Epidermal melanocyte (primary cell): ENCODE data around the gene SYT14.
"Not testable (repeated sequence)": the region's sequence is repeated elsewhere in the genome, so short reads cannot be mapped to it uniquely, and the experiment has no call there.

ENCODE experiments used
- DNase-seq: peaks from one replicate; pipeline ENCODE4 v3.0.0; 2011; ENCODE audit warnings: low spot score; ENCODE audit not compliant: insufficient read length

SYT14 gene

DNA sequence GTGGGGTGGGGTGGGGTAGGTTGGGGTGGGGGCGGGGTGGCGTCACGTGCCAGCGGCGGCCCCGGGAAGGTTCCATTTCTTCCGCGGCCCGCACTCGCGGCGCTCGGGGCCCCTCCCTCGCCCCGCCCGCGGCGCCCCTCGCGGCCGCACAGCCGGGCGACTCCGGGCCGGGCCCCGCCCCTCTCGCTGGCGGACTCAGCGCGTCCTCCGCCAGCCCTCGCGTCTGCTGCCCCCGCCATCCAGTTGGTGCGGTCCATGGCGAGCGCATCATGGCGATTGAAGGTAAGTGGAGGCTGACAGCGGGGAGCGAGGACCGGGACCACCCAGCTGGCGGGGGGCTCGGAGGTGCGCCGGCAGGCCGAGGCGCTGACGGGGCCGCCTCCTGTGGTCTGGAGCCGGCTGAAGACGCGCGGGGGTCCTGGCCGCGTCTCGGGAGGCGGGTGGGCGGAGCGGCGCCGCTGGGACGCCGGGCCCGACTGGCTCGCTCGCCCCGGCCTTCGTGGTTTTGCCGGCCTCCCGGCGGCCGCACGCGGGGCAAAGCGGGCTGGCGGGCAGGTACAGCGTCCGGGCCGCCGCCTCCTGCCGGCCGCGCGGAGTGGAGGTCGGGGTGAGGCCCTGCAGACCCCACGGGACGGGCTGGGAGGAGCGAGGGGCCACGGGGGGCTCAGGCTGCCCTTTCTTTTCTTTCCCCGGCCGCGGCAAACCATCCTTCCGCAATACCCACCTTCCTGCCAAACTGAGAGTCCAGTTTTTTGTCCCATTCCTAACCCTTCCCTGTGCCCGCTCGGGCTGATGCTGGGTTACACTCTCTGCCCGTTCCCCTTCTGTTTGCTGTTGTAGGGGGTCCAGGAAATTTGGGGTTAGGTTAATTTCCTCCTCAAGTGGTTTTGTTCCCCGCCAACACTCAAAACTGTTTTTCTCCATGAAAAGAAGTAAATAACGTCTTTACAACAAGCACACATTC lies at the start of gene SYT14:
SYT14 (plus strand) TSS at position 222 of the 964 bp plus-strand sequence; CDS start at position 270, 48 bp downstream.
- DNase-seq: no peak

- not testable (repeated sequence) for DNase-seq
Observed at GRCh38 chr1:209888291-209889076, 49.5 kb upstream of the SYT14 start.

- DNase-seq: no peak
Observed at GRCh38 chr1:209889077-209889418, 49.0 kb upstream of the SYT14 start.

GRCh38 chr1:209890641-209891330 lies 47.2 kb upstream of the SYT14 start:
- no peak for DNase-seq

DNA sequence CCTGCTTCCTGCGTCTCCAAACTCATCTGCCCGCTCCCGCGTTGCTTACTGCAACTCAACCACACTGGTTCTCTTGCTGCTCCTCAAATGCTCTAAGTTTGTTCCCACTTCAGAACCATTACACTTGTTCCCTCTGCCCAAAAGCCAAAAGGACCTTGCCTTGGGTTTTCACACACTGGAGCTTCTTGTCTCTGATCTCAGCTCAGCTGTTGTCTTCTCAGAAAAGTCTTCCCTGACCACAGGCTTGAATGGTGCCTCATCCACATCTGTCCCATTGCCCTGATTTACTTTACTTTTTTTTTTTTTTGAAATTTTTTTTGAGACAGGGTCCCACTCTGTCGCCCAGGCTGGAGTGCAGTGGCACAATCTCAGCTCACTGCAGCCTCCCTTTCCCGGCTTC lies 44.3 kb upstream of the SYT14 start:
- no peak for DNase-seq

DNA sequence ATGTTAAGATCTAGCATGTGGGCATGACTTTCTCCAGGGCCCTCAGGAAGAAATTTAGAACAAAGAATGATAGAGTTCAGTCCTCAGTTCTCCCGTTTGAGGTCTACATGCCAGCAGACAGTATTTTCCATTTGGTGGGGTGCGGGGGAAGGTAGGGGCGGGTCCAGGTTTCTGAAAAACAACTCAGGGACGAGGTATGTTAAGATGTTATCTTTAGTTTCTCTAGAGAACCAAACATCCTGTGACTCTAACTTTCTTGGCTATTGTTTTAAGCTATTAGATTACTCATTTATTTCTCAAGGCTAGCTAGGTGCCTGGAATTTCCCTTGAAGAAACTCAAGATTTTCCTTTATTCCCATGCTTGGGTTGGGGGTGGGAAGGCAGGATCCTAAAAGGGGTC lies 42.3 kb upstream of the SYT14 start:
- DNase-seq: no peak

DNA sequence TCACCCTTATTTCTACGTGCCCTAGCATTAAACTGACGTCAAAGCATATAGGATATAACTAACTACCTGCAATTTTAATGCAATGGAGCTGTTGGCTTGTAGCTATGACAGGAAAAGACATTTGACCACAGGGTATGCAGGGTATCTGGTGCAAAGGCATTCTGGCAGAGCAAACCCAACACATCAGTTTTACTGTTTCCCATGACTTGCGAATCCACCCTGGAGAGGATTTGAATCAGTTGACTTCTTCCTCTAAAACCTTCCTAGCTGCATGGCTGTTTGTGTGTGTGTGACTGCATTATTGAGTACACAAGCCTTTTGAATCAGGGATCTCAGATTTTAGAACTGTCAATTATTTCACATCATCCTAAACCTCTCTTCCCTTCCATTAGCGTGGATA lies 41.7 kb upstream of the SYT14 start:
- DNase-seq: no peak

DNA sequence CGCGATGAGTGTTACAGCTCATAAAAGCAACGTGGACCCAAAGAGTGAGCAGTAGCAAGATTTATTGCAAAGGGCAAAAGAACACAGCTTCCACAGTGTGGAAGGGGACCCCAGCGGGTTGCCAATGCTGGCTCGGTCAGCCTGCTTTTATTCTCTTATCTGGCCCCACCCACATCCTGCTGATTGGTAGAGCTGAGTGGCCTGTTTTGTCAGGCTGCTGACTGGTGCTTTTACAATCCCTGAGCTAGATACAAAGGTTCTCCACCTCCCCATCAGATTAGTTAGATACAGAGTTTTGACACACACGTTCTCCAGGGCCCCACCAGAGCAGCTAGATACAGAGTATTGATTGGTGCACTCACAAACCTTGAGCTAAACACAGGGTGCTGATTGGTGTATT lies 39.7 kb upstream of the SYT14 start:
- not testable (repeated sequence) for DNase-seq

GRCh38 chr1:209898851-209899250 lies 39.2 kb upstream of the SYT14 start:
- DNase-seq: not testable (repeated sequence)

GRCh38 chr1:209899948-209900347 lies 38.1 kb upstream of the SYT14 start:
- DNase-seq: no peak

GRCh38 chr1:209900734-209901133 lies 37.3 kb upstream of the SYT14 start:
- no peak for DNase-seq

GRCh38 chr1:209901211-209901610 lies 36.8 kb upstream of the SYT14 start:
- DNase-seq: no peak

DNA sequence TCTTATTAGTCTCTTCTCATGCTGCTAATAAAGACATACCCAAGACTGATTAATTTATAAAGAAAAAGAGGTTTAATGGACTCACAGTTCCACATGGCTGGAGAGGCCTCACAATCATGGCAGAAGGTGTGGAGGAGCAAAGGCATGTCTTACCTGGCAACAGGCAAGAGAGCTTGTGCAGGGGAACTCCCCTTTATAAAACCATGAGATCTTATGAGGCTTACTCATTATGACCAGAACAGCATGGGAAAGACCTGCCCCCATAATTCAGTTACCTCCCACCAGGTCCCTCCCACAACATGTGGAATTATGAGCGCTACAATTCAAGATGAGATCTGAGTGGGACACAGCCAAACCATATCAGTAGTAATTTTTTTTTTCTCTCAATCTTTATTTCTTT lies 33.2 kb upstream of the SYT14 start:
- not testable (repeated sequence) for DNase-seq

DNA sequence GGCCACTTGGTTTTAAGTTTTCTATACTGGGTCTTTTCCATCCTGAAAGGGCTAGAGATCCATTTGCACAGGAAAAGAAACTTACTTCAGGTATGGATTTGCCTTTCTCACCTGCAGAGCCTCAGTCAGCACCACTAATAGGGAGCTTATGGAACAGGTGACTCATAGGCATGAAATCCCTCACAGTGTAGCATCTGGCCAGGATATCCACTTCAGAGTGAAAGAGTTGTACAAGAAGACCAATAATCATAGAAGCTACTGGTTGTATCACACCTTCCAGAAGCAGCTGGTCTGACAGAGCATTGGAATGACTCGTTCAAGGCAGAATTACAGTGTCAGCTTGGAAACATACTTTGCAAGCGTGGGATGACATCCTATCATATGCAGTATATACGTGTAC lies 26.3 kb upstream of the SYT14 start:
- DNase-seq: no peak

DNA sequence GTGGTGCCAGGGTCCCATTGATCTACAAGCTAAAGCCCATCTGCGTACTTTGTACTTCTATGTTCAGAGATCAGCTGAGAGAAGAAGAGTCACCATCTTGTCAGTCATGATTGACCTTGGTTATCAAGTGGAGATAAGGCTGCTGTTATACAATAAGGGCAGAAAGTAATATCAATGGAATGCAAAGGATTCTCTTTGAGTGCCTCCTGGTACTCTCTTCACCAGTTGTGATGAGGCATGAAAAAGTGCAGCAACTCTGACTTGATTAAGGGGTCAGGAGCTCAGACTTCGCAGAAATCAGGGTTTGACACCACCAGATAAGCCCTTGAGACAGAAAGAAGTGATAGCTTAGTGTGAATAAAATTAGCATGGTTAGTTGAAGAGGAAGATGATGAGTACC lies 25.7 kb upstream of the SYT14 start:
- no peak for DNase-seq

DNA sequence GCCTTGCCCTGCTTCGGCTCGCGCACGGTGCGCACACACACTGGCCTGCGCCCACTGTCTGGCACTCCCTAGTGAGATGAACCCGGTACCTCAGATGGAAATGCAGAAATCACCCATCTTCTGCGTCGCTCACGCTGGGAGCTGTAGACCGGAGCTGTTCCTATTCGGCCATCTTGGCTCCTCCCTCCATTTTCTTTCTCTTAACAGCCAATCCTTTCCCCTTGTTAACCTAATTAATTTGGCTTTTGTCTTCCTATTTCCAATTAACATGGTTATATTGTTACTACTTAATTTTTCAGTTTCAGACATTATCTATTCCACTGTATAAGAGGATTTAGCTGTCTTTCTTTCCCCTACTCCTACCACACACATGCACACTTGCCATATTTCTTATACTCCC lies 18.4 kb upstream of the SYT14 start:
- DNase-seq: not testable (repeated sequence)

DNA sequence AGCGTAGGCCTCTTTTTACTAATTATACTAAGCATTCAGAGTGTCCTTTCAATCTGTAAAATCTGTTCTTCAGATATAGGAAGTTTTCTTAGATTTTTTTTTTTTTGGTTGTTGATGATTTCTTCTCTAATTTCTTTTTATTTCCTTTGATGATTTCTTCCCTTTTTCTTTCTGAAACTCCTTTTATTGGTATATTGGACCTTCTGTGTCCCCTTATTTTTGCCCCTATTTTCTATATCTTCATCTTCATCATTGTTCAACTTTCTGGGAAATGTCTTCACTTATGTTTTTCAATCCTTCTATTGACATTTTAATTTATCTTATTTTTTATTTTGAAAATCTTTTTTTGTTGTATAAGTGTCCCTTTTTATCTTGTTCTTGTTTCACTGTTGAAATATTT lies 17.2 kb upstream of the SYT14 start:
- no peak for DNase-seq

DNA sequence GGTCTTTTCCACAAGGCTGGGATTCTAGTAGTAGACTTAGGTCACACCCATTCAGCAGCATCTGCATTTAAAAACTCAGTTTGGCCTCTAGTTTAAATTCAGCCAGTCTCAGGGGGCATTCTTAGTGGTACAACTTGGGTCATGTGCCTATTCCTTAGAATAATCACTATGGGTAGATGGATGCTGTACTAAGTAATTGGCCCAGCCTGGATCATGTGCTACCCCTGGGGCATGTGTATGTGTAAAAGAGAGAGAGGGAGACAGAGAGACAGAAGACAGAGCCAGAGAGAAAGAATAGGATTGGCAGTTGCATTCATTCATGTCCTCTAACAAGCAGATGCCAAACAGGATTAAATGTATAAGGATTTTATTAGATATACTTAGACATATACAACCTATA lies 13.6 kb upstream of the SYT14 start:
- no peak for DNase-seq

GRCh38 chr1:209926045-209926444 lies 12.0 kb upstream of the SYT14 start:
- DNase-seq: peak; percentile 33

- DNase-seq: no peak
Observed at GRCh38 chr1:209927466-209927865, 10.6 kb upstream of the SYT14 start.

GRCh38 chr1:209929751-209930150 lies 8.3 kb upstream of the SYT14 start:
- DNase-seq: no peak

DNA sequence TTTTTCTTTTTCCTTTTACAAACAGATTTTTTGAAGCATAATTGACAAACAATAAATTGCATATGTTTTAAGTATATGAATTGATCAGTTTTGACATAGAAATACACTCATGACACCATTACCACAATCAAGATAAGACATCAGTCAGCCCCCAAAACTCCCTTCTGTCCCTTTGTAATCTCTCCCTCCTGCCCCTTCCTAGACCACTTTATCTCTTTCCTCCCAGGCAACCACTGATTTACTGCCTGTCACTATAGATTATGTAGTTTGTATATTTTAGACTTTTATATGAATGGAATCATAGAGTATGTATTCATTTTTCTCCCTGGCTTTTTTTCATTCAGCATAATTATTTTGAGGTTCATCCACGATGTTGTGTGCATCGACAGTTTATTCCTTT lies 6.9 kb upstream of the SYT14 start:
- DNase-seq: no peak
